Tibial nerve (tissue), 4 donors: ENCODE measurements around the gene TERB1.

ENCODE experiments used
- CTCF ChIP-seq, 5 experiments: fragments of 200-600 bp in 3 of 5; fragments of 450-650 bp in 2 of 5; sonication (generic) in 3 of 5; IDR thresholded peaks; one replicate each; pipeline ENCODE4 v1.5.1; 2016 to 2019; ENCODE audit warnings: antibody characterized with exemption in 5 of 5, mild to moderate bottlenecking in 3 of 5, moderate library complexity in 2 of 5
- EP300 ChIP-seq, 2 donors: sonication (generic); formaldehyde crosslinking; IDR thresholded peaks; one replicate each; pipeline ENCODE4 v1.6.1; 2017; ENCODE audit warnings: antibody characterized with exemption in 2 of 2, mild to moderate bottlenecking in 1 of 2
- POLR2A ChIP-seq, 2 donors: fragments of 450-650 bp; IDR thresholded peaks; one replicate each; pipeline ENCODE4 v1.6.1; 2017; ENCODE audit warnings: antibody characterized with exemption in 2 of 2, mild to moderate bottlenecking in 2 of 2, moderate library complexity in 2 of 2

- TF ChIP-seq CTCF (IDR thresholded peaks at IDR 0.05), result no peak
- TF ChIP-seq POLR2A (IDR thresholded peaks at IDR 0.05), result no peak
- no peak for TF ChIP-seq EP300 (IDR thresholded peaks at IDR 0.05)
Observed at GRCh38 chr16:66754211-66754610, 47.2 kb downstream of the TERB1 start.
